ENCODE data around the gene ADGRV1.

GRCh38 chr5:90939211-90939610 lies 380.6 kb downstream of the ADGRV1 start:
- TF ChIP-seq NFIC (IDR thresholded peaks at IDR 0.05): no peak
- no peak for TF ChIP-seq EP300 (IDR thresholded peaks at IDR 0.05; ENCODE audit: borderline replicate concordance)
- TF ChIP-seq TAF1 (IDR thresholded peaks at IDR 0.05; ENCODE audit: low read depth): no peak
- no peak for TF ChIP-seq CEBPB (IDR thresholded peaks at IDR 0.05)
- TF ChIP-seq RAD21 (IDR thresholded peaks at IDR 0.05; ENCODE audit: low read depth): no peak
- no peak for TF ChIP-seq YY1 (IDR thresholded peaks at IDR 0.05; ENCODE audit: low read depth)
- no peak for TF ChIP-seq REST (IDR thresholded peaks at IDR 0.05; ENCODE audit: low read depth)
- TF ChIP-seq MAX (IDR thresholded peaks at IDR 0.05): no peak
- no peak for TF ChIP-seq EGR1 (IDR thresholded peaks at IDR 0.05)
- TF ChIP-seq ZBTB7A (IDR thresholded peaks at IDR 0.05; ENCODE audit: low read depth): no peak
- no peak for TF ChIP-seq TEAD4 (IDR thresholded peaks at IDR 0.05)
- no peak for TF ChIP-seq CREB1 (IDR thresholded peaks at IDR 0.05; ENCODE audit: low read depth)
- TF ChIP-seq, protein P1, sequence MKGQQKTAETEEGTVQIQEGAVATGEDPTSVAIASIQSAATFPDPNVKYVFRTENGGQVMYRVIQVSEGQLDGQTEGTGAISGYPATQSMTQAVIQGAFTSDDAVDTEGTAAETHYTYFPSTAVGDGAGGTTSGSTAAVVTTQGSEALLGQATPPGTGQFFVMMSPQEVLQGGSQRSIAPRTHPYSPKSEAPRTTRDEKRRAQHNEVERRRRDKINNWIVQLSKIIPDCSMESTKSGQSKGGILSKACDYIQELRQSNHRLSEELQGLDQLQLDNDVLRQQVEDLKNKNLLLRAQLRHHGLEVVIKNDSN (IDR thresholded peaks at IDR 0.05): no peak
